Lung (tissue), 12 donors: ENCODE data around the gene LRP1B. TPM values are rescaled to one million over a fixed set of nuclear protein-coding genes. Genes with fewer than 3 reads are reported as not detected.

Experiments used
- ATAC-seq: fragments of 200-7000 bp; cut with Tn5 transposase; one replicate; pipeline ENCODE4 v1.9.1; 2020; ENCODE audit warnings: moderate number of reproducible peaks; ENCODE audit not compliant: insufficient read depth, low FRiP score
- DNase-seq, 3 donors: peaks; one replicate each; pipeline ENCODE4 v3.0.0-alpha.2; 2013 to 2017
- H3K27ac ChIP-seq, 2 donors: one replicate each; pipeline ENCODE4 v1.5.1; 2013; ENCODE audit warnings: mild to moderate bottlenecking in 2 of 2, moderate library complexity in 2 of 2, control low read depth in 1 of 2, inconsistent platforms in 1 of 2, low read depth in 1 of 2, low read length in 1 of 2
- H3K27me3 ChIP-seq, 3 donors: one replicate each; pipeline ENCODE4 v1.5.1; 2013; ENCODE audit warnings: low read length in 2 of 3; ENCODE audit not compliant: control insufficient read depth in 3 of 3, insufficient read depth in 3 of 3
- H3K36me3 ChIP-seq, 4 donors: one replicate each; pipeline ENCODE4 v1.5.1; 2013; ENCODE audit warnings: low read length in 4 of 4, mild to moderate bottlenecking in 1 of 4, moderate library complexity in 1 of 4; ENCODE audit not compliant: control insufficient read depth in 4 of 4, insufficient read depth in 4 of 4
- H3K4me1 ChIP-seq, 5 donors: one replicate each; pipeline ENCODE4 v1.5.1; 2013; ENCODE audit warnings: low read length in 5 of 5, mild to moderate bottlenecking in 2 of 5, moderate library complexity in 1 of 5; ENCODE audit not compliant: control insufficient read depth in 5 of 5, insufficient read depth in 5 of 5
- H3K4me3 ChIP-seq: one replicate; pipeline ENCODE4 v1.5.1; 2013; ENCODE audit warnings: mild to moderate bottlenecking, control low read depth, moderate library complexity
- H3K9ac ChIP-seq, 2 donors: one replicate each; pipeline ENCODE4 v1.5.1; 2013; ENCODE audit warnings: low read length in 2 of 2, control low read depth in 1 of 2; ENCODE audit not compliant: insufficient read depth in 1 of 2
- H3K9me3 ChIP-seq, 4 donors: one replicate each; pipeline ENCODE4 v1.5.1; 2013; ENCODE audit warnings: low read length in 3 of 4, mild to moderate bottlenecking in 1 of 4, moderate library complexity in 1 of 4; ENCODE audit not compliant: control insufficient read depth in 4 of 4, insufficient read depth in 3 of 4
- CTCF ChIP-seq: IDR thresholded peaks from 2 replicates; pipeline ENCODE4 v1.5.1; 2012; ENCODE audit warnings: mild to moderate bottlenecking; ENCODE audit errors: control extremely low read depth, extremely low read depth
- WGBS, 2 donors: extraction: QIAGEN DNeasy Blood & Tissue Kit; methylation state at CpG; one replicate each; pipeline ENCODE4 v1.1.7; 2013; 5-methylcytosine and 5-hydroxymethylcytosine counted together
- polyA plus RNA-seq, 2 donors: library from polyadenylated mRNA; stranded (reverse); fragments of 200-250 nt; gene quantifications; one replicate each; pipeline ENCODE4 v1.2.1, GENCODE V29; 2013
- total RNA-seq, 2 donors: library from RNA; depleted of rRNA in 1 of 2; stranded (reverse); fragments of >200 nt in 1 of 2; gene quantifications; one replicate each; pipeline ENCODE4 v1.2.1, GENCODE V29; 2014 to 2021
- donor health status: control.
- donor health status: control.
- donor health status: Bipolar disorder and iron deficiency.
- donor health status: healthy.
- donor health status: DM: yes; HTN: yes; CAD: no.

LRP1B gene
- total and polyA plus RNA-seq, 4 donors: 0.01 to 6.5 (median 0.16) TPM

GRCh38 chr2:141748616-141749015 lies 382.2 kb downstream of the LRP1B start:
- TF ChIP-seq CTCF: no peak
- no peak overlapping the region for H3K9ac ChIP-seq
- 35 to 96% methylated on average over 1 of the region's 1 CpG for WGBS, 2 donors

DNA sequence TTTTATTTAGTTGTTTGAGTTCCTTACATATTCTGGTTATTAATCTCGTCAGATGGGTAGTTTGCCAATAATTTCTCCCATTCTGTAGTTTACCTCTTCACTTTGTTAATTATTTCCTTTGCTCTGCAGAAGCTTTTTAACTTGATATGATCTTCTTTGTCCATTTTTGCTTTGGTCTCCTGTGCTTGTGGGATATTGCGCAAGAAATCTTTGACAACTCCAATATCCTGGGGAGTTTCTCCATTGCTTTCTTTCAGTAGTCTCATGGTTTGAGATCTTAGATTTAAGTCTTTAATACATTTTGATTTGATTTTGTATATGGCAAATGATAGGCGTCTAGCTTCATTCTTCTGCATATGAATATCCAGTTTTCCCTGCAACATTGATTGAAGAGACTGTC lies 389.2 kb downstream of the LRP1B start:
- no peaks in the 10 kb centered on the region for H3K4me1 ChIP-seq
- no peaks in the 10 kb centered on the region for H3K27me3 ChIP-seq
- no peak for DNase-seq
- no peaks in the 10 kb centered on the region for H3K36me3 ChIP-seq
- H3K9ac ChIP-seq: no peak overlapping the region
- WGBS, 2 donors: 66 to 81% methylated on average over 3 of the region's 3 CpGs
- no peak overlapping the region for H3K27ac ChIP-seq
- peaks cover 0 to 4% (median 0%) of the 10 kb centered on the region in 4 donors for H3K9me3 ChIP-seq
- no peak for ATAC-seq
- TF ChIP-seq CTCF: no peak
- no peak overlapping the region for H3K4me3 ChIP-seq

More at GRCh38 chr2:141748616-141749015, 382.2 kb downstream of the LRP1B start:
- H3K4me1 ChIP-seq: no peaks in the 10 kb centered on the region
- H3K9me3 ChIP-seq: peaks cover 0 to 4% (median 0%) of the 10 kb centered on the region in 4 donors
- no peak for ATAC-seq
- DNase-seq: no peak
- no peak overlapping the region for H3K27ac ChIP-seq
- H3K4me3 ChIP-seq: no peak overlapping the region
- no peaks in the 10 kb centered on the region for H3K27me3 ChIP-seq
- H3K36me3 ChIP-seq: no peaks in the 10 kb centered on the region

DNA sequence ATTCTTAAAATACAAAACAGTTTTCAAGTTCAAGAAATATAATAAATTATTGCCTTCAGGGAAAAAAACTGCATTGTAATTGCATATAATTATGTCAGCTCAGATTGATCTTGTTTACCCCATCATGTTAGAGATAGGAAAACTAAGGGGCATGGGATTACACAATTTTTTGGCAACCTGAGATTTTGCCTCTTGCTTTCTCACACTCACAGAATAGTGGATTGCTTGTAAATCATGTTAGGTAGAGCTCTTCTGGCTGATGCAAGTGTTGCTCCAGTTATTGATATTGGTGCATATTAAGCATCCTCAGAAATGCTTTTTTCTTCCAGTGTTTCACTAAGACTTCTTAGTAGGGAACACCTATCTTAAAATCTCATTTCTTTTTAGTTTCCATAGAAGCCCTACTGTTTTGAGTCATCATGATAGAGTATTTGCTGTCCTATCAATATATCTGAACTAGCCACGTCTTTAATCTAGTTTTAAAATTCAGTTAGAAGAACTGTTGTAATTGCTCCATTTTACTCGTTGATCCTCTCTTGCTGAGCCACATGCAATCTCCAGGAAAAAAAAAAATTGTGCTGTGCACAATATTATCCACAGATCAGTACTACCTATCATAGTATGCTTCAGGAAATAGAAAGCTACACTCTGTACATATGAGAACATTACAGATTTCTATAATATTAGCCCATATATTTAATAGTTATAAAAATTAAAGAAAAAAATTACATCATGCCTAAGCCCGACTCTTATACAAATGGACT lies 393.1 kb downstream of the LRP1B start:
- H3K9ac ChIP-seq: no peak overlapping the region
- ATAC-seq: no peak
- H3K4me1 ChIP-seq: no peaks in the 10 kb centered on the region
- DNase-seq: no peak
- no peak overlapping the region for H3K4me3 ChIP-seq
- WGBS, 2 donors: 41 to 46% methylated on average over 3 of the region's 3 CpGs
- H3K27me3 ChIP-seq: no peaks in the 10 kb centered on the region
- H3K9me3 ChIP-seq: peaks cover 0 to 3% (median 0%) of the 10 kb centered on the region in 4 donors
- no peak for TF ChIP-seq CTCF
- H3K36me3 ChIP-seq: no peaks in the 10 kb centered on the region
- no peak overlapping the region for H3K27ac ChIP-seq
